ENCODE data around the gene PSMD1. TPM values are rescaled to one million over a fixed set of nuclear protein-coding genes. Genes with fewer than 3 reads are reported as not detected.

Gene PSMD1
- total RNA-seq, 1 donor from 2014 or later, result 87.3 TPM

- H3K4me3 ChIP-seq (ENCODE audit: low read depth, low read length), result no peak overlapping the region
- TF ChIP-seq CTCF (conservative IDR thresholded peaks at IDR 0.05; ENCODE audit: low read depth, low read length), result no peak
- no peak for DNase-seq (ENCODE audit: low read depth)
Observed at GRCh38 chr2:231218366-231218765, 161.7 kb downstream of the PSMD1 start.

- no peak for TF ChIP-seq CTCF (conservative IDR thresholded peaks at IDR 0.05; ENCODE audit: low read depth, low read length)
- no peak for DNase-seq (ENCODE audit: low read depth)
- no peak overlapping the region for H3K4me3 ChIP-seq (ENCODE audit: low read depth, low read length)
Observed at GRCh38 chr2:231219289-231219688, 162.6 kb downstream of the PSMD1 start.

GRCh38 chr2:231221761-231222160 lies 165.1 kb downstream of the PSMD1 start:
- DNase-seq (ENCODE audit: low read depth), result no peak

More at GRCh38 chr2:231221761-231222160, 165.1 kb downstream of the PSMD1 start:
- H3K4me3 ChIP-seq (ENCODE audit: low read depth, low read length), result no peak overlapping the region
- TF ChIP-seq CTCF (conservative IDR thresholded peaks at IDR 0.05; ENCODE audit: low read depth, low read length), result no peak

Other genes with a start within 250 kb of the PSMD1 start
- 120 and 169 TPM in 2 replicates for gene ITM2C, start 191.9 kb upstream of the PSMD1 start, total RNA-seq
- gene GPR55, start 131.6 kb upstream of the PSMD1 start, total RNA-seq, result not detected in 2 replicates
- gene SPATA3, start 60.7 kb upstream of the PSMD1 start, total RNA-seq, result not detected in 2 replicates
- gene C2orf72, start 19.3 kb upstream of the PSMD1 start, total RNA-seq, result 0.29 and 3.8 TPM in 2 replicates
- not detected in 2 replicates for gene HTR2B, start 68.2 kb downstream of the PSMD1 start, total RNA-seq
- 12.6 and 21.3 TPM in 2 replicates for gene ARMC9, start 141.8 kb downstream of the PSMD1 start, total RNA-seq

Measured in epithelial cell of proximal tubule (primary cell).